DMS153 (cell line): ENCODE data around the gene FRMPD4.

Source experiments
- DNase-seq: peaks from one replicate; lab custom pipeline; 2025; lab: John Stamatoyannopoulos, UW

The FRMPD4 gene

GRCh38 chrX:12767856-12768255 is 629.6 kb downstream of the FRMPD4 start:
- DNase-seq: no peak

GRCh38 chrX:12768491-12768890 is 630.2 kb downstream of the FRMPD4 start:
- no peak for DNase-seq

- no peak for DNase-seq
Observed at GRCh38 chrX:12770440-12770839, 632.2 kb downstream of the FRMPD4 start.

GRCh38 chrX:12771445-12772069 is 633.3 kb downstream of the FRMPD4 start:
- DNase-seq: no peak
